Parathyroid adenoma (tissue), 2 donors: ENCODE data around the gene MMEL1.
A peak's percentile ranks its signal among the peaks of the same experiment; 100 is the strongest.

Experiments
- H2AFZ ChIP-seq: fragments of 300-600 bp; sonication (generic); one replicate; pipeline ENCODE4 v1.7.0; 2017; ENCODE audit warnings: antibody characterized with exemption, mild to moderate bottlenecking
- H3K27ac ChIP-seq: fragments of 300-600 bp; sonication (generic); one replicate; pipeline ENCODE4 v1.7.0; 2017
- H3K27me3 ChIP-seq: fragments of 300-600 bp; sonication (generic); one replicate; pipeline ENCODE4 v1.7.0; 2017; ENCODE audit warnings: low read length; ENCODE audit not compliant: control insufficient read depth, insufficient read depth
- H3K36me3 ChIP-seq: fragments of 300-600 bp; sonication (generic); one replicate; pipeline ENCODE4 v1.7.0; 2017; ENCODE audit warnings: low read length; ENCODE audit not compliant: control insufficient read depth, insufficient read depth
- H3K4me1 ChIP-seq: fragments of 300-600 bp; sonication (generic); one replicate; pipeline ENCODE4 v1.7.0; 2017; ENCODE audit warnings: control low read depth
- H3K4me2 ChIP-seq: fragments of 300-600 bp; sonication (generic); one replicate; pipeline ENCODE4 v1.7.0; 2017; ENCODE audit warnings: low read length
- H3K4me3 ChIP-seq: fragments of 300-600 bp; sonication (generic); one replicate; pipeline ENCODE4 v1.7.0; 2017; ENCODE audit warnings: low read depth, low read length
- H3K79me2 ChIP-seq: fragments of 300-600 bp; sonication (generic); one replicate; pipeline ENCODE4 v1.7.0; 2017; ENCODE audit warnings: control low read depth
- H3K9ac ChIP-seq: fragments of 300-600 bp; sonication (generic); one replicate; pipeline ENCODE4 v1.7.0; 2017; ENCODE audit warnings: mild to moderate bottlenecking
- H3K9me3 ChIP-seq: fragments of 300-600 bp; sonication (generic); one replicate; pipeline ENCODE4 v1.7.0; 2017; ENCODE audit warnings: low read length; ENCODE audit not compliant: control insufficient read depth
- CTCF ChIP-seq: fragments of 300-600 bp; sonication (generic); IDR thresholded peaks from one replicate; pipeline ENCODE4 v1.7.0; 2017; ENCODE audit warnings: antibody characterized with exemption, mild to moderate bottlenecking
- donor health status: primary hyperparathyroidism.

MMEL1 gene

GRCh38 chr1:2642560-2643413 lies 10.0 kb upstream of the MMEL1 start:
- no peak for TF ChIP-seq CTCF
- H3K36me3 ChIP-seq: no peaks in the 10 kb centered on the region

DNA sequence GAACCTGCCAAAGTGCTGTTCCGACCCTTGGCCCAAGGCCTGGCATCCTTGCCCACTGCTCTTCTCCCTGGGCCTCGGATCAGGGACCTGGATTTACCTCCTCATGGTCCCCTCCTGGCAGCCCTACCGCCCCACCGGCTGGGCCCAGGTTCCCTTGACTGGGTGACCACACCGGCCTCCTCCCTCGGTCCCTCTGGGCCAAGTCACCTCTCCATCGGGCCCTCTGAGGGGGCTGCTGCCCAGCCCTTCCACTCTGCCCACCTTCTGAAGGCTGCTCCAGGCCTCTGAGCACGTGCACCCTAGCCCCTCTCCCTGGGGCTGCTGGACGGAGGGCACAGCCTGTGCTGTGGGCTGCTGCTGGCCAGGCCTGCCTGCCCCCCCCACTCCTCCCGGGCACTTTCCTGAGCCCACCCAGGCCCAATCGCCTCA lies 9.3 kb upstream of the MMEL1 start:
- no peak overlapping the region for H3K27ac ChIP-seq
- no peaks in the 10 kb centered on the region for H3K36me3 ChIP-seq
- TF ChIP-seq CTCF: no peak
- no peaks in the 10 kb centered on the region for H3K79me2 ChIP-seq
- H3K9ac ChIP-seq: peak overlapping the region; percentile 63
- no peaks in the 10 kb centered on the region for H3K27me3 ChIP-seq
- H3K4me3 ChIP-seq: peak overlapping the region; percentile 79
- peak overlapping the region; percentile 93 for H2AFZ ChIP-seq
- no peaks in the 10 kb centered on the region for H3K4me1 ChIP-seq
- H3K9me3 ChIP-seq: no peaks in the 10 kb centered on the region
- H3K4me2 ChIP-seq: peak overlapping the region; percentile 95

More at GRCh38 chr1:2642560-2643413, 10.0 kb upstream of the MMEL1 start:
- Histone ChIP-seq H3K9ac (peak overlapping the region; percentile 63), H3K79me2 (no peaks in the 10 kb centered on the region), H3K27me3 (no peaks in the 10 kb centered on the region), H3K4me3 (peak overlapping the region; percentile 79), H3K4me1 (no peaks in the 10 kb centered on the region), H2AFZ (peak overlapping the region; percentile 93), H3K4me2 (peak overlapping the region; percentile 95), H3K27ac (peak overlapping the region; percentile 64), H3K9me3 (no peaks in the 10 kb centered on the region)

DNA sequence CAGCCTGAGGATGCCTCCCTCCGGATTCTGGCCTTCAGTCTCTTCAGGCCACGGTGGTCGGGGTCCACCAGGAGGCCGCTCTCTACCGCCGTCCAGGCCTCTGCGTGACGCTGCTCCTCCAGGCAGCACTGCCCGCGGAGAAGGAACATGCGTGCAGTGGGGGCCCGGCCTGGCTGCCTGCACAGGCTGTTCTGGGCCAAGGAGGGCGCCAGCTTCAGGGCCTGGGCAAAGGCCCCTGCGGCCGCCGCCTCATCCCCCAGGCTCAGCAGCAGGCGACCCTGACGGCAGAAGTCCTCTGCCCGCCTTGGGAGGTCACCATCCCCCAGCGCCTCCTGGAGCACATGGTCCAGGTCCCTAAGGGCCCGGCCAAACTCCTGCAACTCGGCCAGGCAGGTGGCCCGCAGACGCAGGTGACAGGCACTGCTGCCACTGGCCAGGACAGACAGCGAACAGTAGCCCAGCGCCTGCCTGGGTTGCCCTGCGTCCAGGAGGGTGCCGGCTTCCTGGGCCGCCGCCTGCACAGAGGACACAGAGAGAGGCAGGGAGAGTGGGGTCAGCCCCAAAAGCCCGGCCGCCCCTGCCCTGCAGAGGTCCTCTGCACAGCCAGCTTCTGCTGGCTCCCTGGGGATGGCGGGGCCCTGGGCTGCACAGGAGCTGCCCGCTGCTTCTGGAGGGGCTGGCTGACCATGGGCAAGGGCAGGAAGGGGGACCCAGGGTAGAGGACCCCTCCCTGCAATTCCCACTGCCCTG lies 8.7 kb upstream of the MMEL1 start:
- Histone ChIP-seq H3K36me3 (no peaks in the 10 kb centered on the region), H3K4me2 (peak overlapping the region; percentile 95), H3K9ac (no peak overlapping the region), H3K4me1 (no peaks in the 10 kb centered on the region), H3K79me2 (no peaks in the 10 kb centered on the region), H3K4me3 (peak overlapping the region; percentile 79), H3K27ac (no peak overlapping the region), H3K27me3 (no peaks in the 10 kb centered on the region), H3K9me3 (no peaks in the 10 kb centered on the region), H2AFZ (no peak overlapping the region)
- TF ChIP-seq CTCF: no peak

- Histone ChIP-seq H3K4me3 (no peak overlapping the region), H3K79me2 (no peaks in the 10 kb centered on the region), H3K27ac (no peak overlapping the region), H3K4me2 (no peak overlapping the region), H3K4me1 (no peaks in the 10 kb centered on the region), H3K9me3 (no peaks in the 10 kb centered on the region), H2AFZ (no peak overlapping the region), H3K9ac (no peak overlapping the region), H3K27me3 (no peaks in the 10 kb centered on the region), H3K36me3 (no peaks in the 10 kb centered on the region)
- no peak for TF ChIP-seq CTCF
Measured at GRCh38 chr1:2640626-2641025, 7.8 kb upstream of the MMEL1 start.
